ENCODE results near the gene VSX1. TPM values are rescaled to one million over a fixed set of nuclear protein-coding genes. Genes with fewer than 3 reads are reported as not detected.

Gene VSX1
- total and polyA plus RNA-seq, 2 experiments from 2014 or later, result not detected

GRCh38 chr20:25054096-25054820 lies 27.7 kb downstream of the VSX1 start:
- Histone ChIP-seq H3K4me1 (ENCODE audit: insufficient read depth) (peaks cover 56% of the 10 kb centered on the region), H3K79me2 (peaks cover 64% of the 10 kb centered on the region), H2AFZ (no peak overlapping the region), H3K4me3 (no peak overlapping the region), H3K27me3 (no peaks in the 10 kb centered on the region), H3K36me3 (replicated peaks; ENCODE audit: insufficient read depth, low read depth) (no peaks in the 10 kb centered on the region), H3K9me2 (replicated peaks; ENCODE audit: insufficient read depth) (no peaks in the 10 kb centered on the region), H3K9me3 (ENCODE audit: low read depth) (no peaks in the 10 kb centered on the region), H3K4me2 (peak overlapping the region; percentile 53), H4K20me1 (ENCODE audit: insufficient read depth, poor library complexity, severe bottlenecking) (peaks cover 34% of the 10 kb centered on the region), H3K27ac (peak overlapping the region; percentile 46)
- no peak for TF ChIP-seq EZH2 (IDR thresholded peaks at IDR 0.05; ENCODE audit: borderline replicate concordance)
- TF ChIP-seq EZH2phosphoT487 (IDR thresholded peaks at IDR 0.05; ENCODE audit: low read depth, severe bottlenecking, unreplicated experiment), result no peak
- no peak for TF ChIP-seq CTCF (IDR thresholded peaks at IDR 0.05; ENCODE audit: poor library complexity)
- no peak for DNase-seq (ENCODE audit: low spot score)
- 71% methylated on average over 3 of the region's 3 CpGs for WGBS (ENCODE audit: low lambda C conversion rate, missing lambda C conversion rate)

GRCh38 chr20:25053255-25054031 lies 28.5 kb downstream of the VSX1 start:
- Histone ChIP-seq H3K9me2 (replicated peaks; ENCODE audit: insufficient read depth) (no peaks in the 10 kb centered on the region), H3K4me1 (ENCODE audit: insufficient read depth) (peaks cover 48% of the 10 kb centered on the region), H3K27ac (peak overlapping the region; percentile 46), H4K20me1 (ENCODE audit: insufficient read depth, poor library complexity, severe bottlenecking) (peaks cover 38% of the 10 kb centered on the region), H3K27me3 (no peaks in the 10 kb centered on the region), H3K9me3 (ENCODE audit: low read depth) (no peaks in the 10 kb centered on the region), H2AFZ (no peak overlapping the region), H3K4me2 (peak overlapping the region; percentile 53), H3K4me3 (no peak overlapping the region), H3K79me2 (peaks cover 70% of the 10 kb centered on the region), H3K36me3 (replicated peaks; ENCODE audit: insufficient read depth, low read depth) (no peaks in the 10 kb centered on the region)
- no peak for DNase-seq (ENCODE audit: low spot score)
- 53% methylated on average over 11 of the region's 11 CpGs for WGBS (ENCODE audit: low lambda C conversion rate, missing lambda C conversion rate)
- TF ChIP-seq CTCF (IDR thresholded peaks at IDR 0.05; ENCODE audit: poor library complexity), result no peak
- no peak for TF ChIP-seq EZH2 (IDR thresholded peaks at IDR 0.05; ENCODE audit: borderline replicate concordance)
- no peak for TF ChIP-seq EZH2phosphoT487 (IDR thresholded peaks at IDR 0.05; ENCODE audit: low read depth, severe bottlenecking, unreplicated experiment)

- Histone ChIP-seq H3K27me3 (no peaks in the 10 kb centered on the region), H3K9me2 (replicated peaks; ENCODE audit: insufficient read depth) (no peaks in the 10 kb centered on the region), H3K9me3 (ENCODE audit: low read depth) (no peaks in the 10 kb centered on the region), H3K27ac (peak overlapping the region; percentile 46), H2AFZ (no peak overlapping the region), H4K20me1 (ENCODE audit: insufficient read depth, poor library complexity, severe bottlenecking) (peaks cover 43% of the 10 kb centered on the region), H3K4me1 (ENCODE audit: insufficient read depth) (peaks cover 45% of the 10 kb centered on the region), H3K4me3 (no peak overlapping the region), H3K4me2 (peak overlapping the region; percentile 53), H3K36me3 (replicated peaks; ENCODE audit: insufficient read depth, low read depth) (no peaks in the 10 kb centered on the region), H3K79me2 (peaks cover 70% of the 10 kb centered on the region)
- no peak for DNase-seq (ENCODE audit: low spot score)
- TF ChIP-seq EZH2 (IDR thresholded peaks at IDR 0.05; ENCODE audit: borderline replicate concordance) (no peak), EZH2phosphoT487 (IDR thresholded peaks at IDR 0.05; ENCODE audit: low read depth, severe bottlenecking, unreplicated experiment) (no peak)
- WGBS (ENCODE audit: low lambda C conversion rate, missing lambda C conversion rate), result 94% methylated on average over 16 of the region's 16 CpGs
Measured at GRCh38 chr20:25052255-25053194, 29.4 kb downstream of the VSX1 start.
